H1 (cell line): ENCODE measurements around the gene PPARD. TPM values are rescaled to one million over a fixed set of nuclear protein-coding genes. Genes with fewer than 3 reads are reported as not detected.

Source experiments
- CTCF ChIA-PET: fragments of 300-600 bp; sonication (Branson Sonifier 250); formaldehyde crosslinking; loops from one replicate; lab custom pipeline; 2021; ENCODE audit not compliant: partially characterized antibody; lab: Charles Lee
- POLR2A ChIA-PET: fragments of 300-600 bp; sonication (Branson Sonifier 250); formaldehyde crosslinking; loops from one replicate; lab custom pipeline; 2021; ENCODE audit warnings: inconsistent platforms; ENCODE audit not compliant: partially characterized antibody; lab: Charles Lee
- DNase-seq, 2 experiments: peaks; one replicate each; pipeline versions ENCODE4 v3.0.0 to v3.0.0-alpha.2; 2010 to 2022; ENCODE audit warnings: low spot score in 2 of 2, low read depth in 1 of 2, mixed read lengths in 1 of 2
- FAIRE-seq: peaks from 2 replicates; lab custom pipeline; 2011; peaks lifted over from hg19 to GRCh38; lab: Jason Lieb, UNC
- H2AFZ ChIP-seq: 2 replicates; pipeline ENCODE4 v1.8.1; 2012; ENCODE audit warnings: low read length, inconsistent platforms
- H2AK5ac ChIP-seq: 2 replicates; pipeline ENCODE4 v1.6.1; 2013; ENCODE audit warnings: low read depth, low read length
- H2BK120ac ChIP-seq: replicated peaks from 2 replicates; pipeline ENCODE3; 2013; ENCODE audit warnings: low read depth, low read length, inconsistent platforms
- H2BK12ac ChIP-seq: 2 replicates; pipeline ENCODE4 v1.6.1; 2013; ENCODE audit warnings: low read depth, low read length
- H2BK15ac ChIP-seq: 2 replicates; pipeline ENCODE4 v1.6.1; 2013; ENCODE audit warnings: low read length
- H2BK20ac ChIP-seq: 2 replicates; pipeline ENCODE4 v1.6.1; 2013; ENCODE audit warnings: low read length
- H2BK5ac ChIP-seq: 2 replicates; pipeline ENCODE4 v1.6.1; 2013; ENCODE audit warnings: low read depth, low read length
- H3K14ac ChIP-seq: 2 replicates; pipeline ENCODE4 v1.6.1; 2013; ENCODE audit warnings: inconsistent platforms; ENCODE audit not compliant: insufficient read length
- H3K18ac ChIP-seq: 2 replicates; pipeline ENCODE4 v1.6.1; 2013; ENCODE audit warnings: low read length; ENCODE audit errors: extremely low read depth
- H3K23ac ChIP-seq: 2 replicates; pipeline ENCODE4 v1.6.1; 2013; ENCODE audit warnings: inconsistent platforms; ENCODE audit not compliant: insufficient read length
- H3K23me2 ChIP-seq: 2 replicates; pipeline ENCODE4 v1.6.1; 2013; ENCODE audit warnings: low read depth, low read length
- H3K27ac ChIP-seq: 2 replicates; pipeline ENCODE4 v1.6.1; 2011; ENCODE audit warnings: low read depth, low read length, inconsistent platforms
- H3K27me3 ChIP-seq, 4 experiments: replicated peaks in 1 of 4; 1 replicate in 1 of 4; 2 replicates in 3 of 4; pipeline versions ENCODE4 v1.6.1 to v1.8.1; 2011 to 2013; ENCODE audit warnings: low read length in 3 of 4, mild to moderate bottlenecking in 3 of 4, inconsistent platforms in 2 of 4, mixed read lengths in 2 of 4, moderate library complexity in 1 of 4; ENCODE audit not compliant: control insufficient read depth in 3 of 4, insufficient read depth in 3 of 4; ENCODE audit errors: extremely low read depth in 1 of 4
- H3K36me3 ChIP-seq, 4 experiments: 2 replicates each; pipeline versions ENCODE4 v1.6.1 to v1.8.1; 2011 to 2013; ENCODE audit warnings: mild to moderate bottlenecking in 4 of 4, low read length in 3 of 4, moderate library complexity in 2 of 4, control low read depth in 1 of 4, inconsistent platforms in 1 of 4; ENCODE audit not compliant: insufficient read depth in 4 of 4, control insufficient read depth in 2 of 4
- H3K4ac ChIP-seq: replicated peaks from 2 replicates; pipeline ENCODE3; 2013; ENCODE audit warnings: low read length, low read depth, mixed read lengths, inconsistent platforms; ENCODE audit not compliant: insufficient read length
- H3K4me1 ChIP-seq, 4 experiments: replicated peaks in 1 of 4; 1 replicate in 1 of 4; 2 replicates in 3 of 4; pipeline versions ENCODE4 v1.6.1 to v1.8.1; 2011 to 2013; ENCODE audit warnings: low read length in 3 of 4, inconsistent platforms in 2 of 4, mixed read lengths in 1 of 4; ENCODE audit not compliant: insufficient read depth in 4 of 4, control insufficient read depth in 3 of 4
- H3K4me2 ChIP-seq, 2 experiments: 2 replicates each; pipeline versions ENCODE4 v1.6.1 to v1.8.1; 2011 to 2013; ENCODE audit warnings: low read depth in 2 of 2, low read length in 2 of 2, control low read depth in 1 of 2, inconsistent platforms in 1 of 2, mild to moderate bottlenecking in 1 of 2; ENCODE audit not compliant: insufficient read depth in 1 of 2
- H3K4me3 ChIP-seq, 4 experiments: fragments of 200-600, 300-600 bp in 1 of 4; sonication (generic), shearing (Covaris generic), sonication (Bioruptor Twin) in 1 of 4; 2 replicates each; pipeline versions ENCODE4 v1.5.1 to v1.8.1; 2011 to 2016; ENCODE audit warnings: low read length in 4 of 4, low read depth in 3 of 4, control low read depth in 2 of 4, inconsistent platforms in 2 of 4, mild to moderate bottlenecking in 2 of 4, mixed read lengths in 1 of 4, moderate library complexity in 1 of 4; ENCODE audit not compliant: insufficient read depth in 2 of 4; ENCODE audit errors: extremely low read depth in 1 of 4
- H3K56ac ChIP-seq: replicated peaks from 2 replicates; pipeline ENCODE3; 2013; ENCODE audit warnings: low read depth, mild to moderate bottlenecking, mixed read lengths, low read length, inconsistent platforms; ENCODE audit not compliant: insufficient read length
- H3K79me1 ChIP-seq: 2 replicates; pipeline ENCODE4 v1.6.1; 2013; ENCODE audit warnings: low read depth, low read length, control low read depth
- H3K79me2 ChIP-seq, 2 experiments: 2 replicates each; pipeline versions ENCODE4 v1.6.1 to v1.8.1; 2012 to 2013; ENCODE audit warnings: low read length in 2 of 2, mild to moderate bottlenecking in 2 of 2, inconsistent platforms in 1 of 2; ENCODE audit not compliant: insufficient read depth in 2 of 2, control insufficient read depth in 1 of 2
- H3K9ac ChIP-seq, 4 experiments: replicated peaks in 1 of 4; 1 replicate in 1 of 4; 2 replicates in 3 of 4; pipeline versions ENCODE4 v1.6.1 to v1.8.1; 2011 to 2013; ENCODE audit warnings: low read depth in 3 of 4, low read length in 3 of 4, control low read depth in 2 of 4, mild to moderate bottlenecking in 2 of 4, moderate library complexity in 2 of 4, inconsistent platforms in 1 of 4; ENCODE audit errors: extremely low read depth in 1 of 4
- H3K9me3 ChIP-seq, 2 experiments: 2 replicates each; pipeline versions ENCODE4 v1.6.1 to v1.8.1; 2012 to 2013; ENCODE audit warnings: mild to moderate bottlenecking in 2 of 2, moderate library complexity in 2 of 2, control low read depth in 1 of 2, inconsistent platforms in 1 of 2, low read depth in 1 of 2, low read length in 1 of 2, mixed read lengths in 1 of 2; ENCODE audit not compliant: insufficient read depth in 2 of 2
- H4K20me1 ChIP-seq, 2 experiments: replicated peaks in 1 of 2; 2 replicates each; pipeline versions ENCODE3 to v1.8.1; 2011 to 2013; ENCODE audit warnings: inconsistent platforms in 2 of 2, low read length in 2 of 2, mild to moderate bottlenecking in 1 of 2; ENCODE audit not compliant: insufficient read depth in 2 of 2, control insufficient read depth in 1 of 2
- H4K5ac ChIP-seq: 2 replicates; pipeline ENCODE4 v1.6.1; 2013; ENCODE audit warnings: low read length, low read depth, mixed read lengths, inconsistent platforms; ENCODE audit not compliant: insufficient read length
- H4K8ac ChIP-seq: 2 replicates; pipeline ENCODE4 v1.8.0; 2013; ENCODE audit warnings: mild to moderate bottlenecking, moderate library complexity, low read length, inconsistent platforms; ENCODE audit not compliant: insufficient read depth; ENCODE audit errors: extremely low read depth
- H4K91ac ChIP-seq: replicated peaks from 2 replicates; pipeline ENCODE3; 2013; ENCODE audit warnings: low read length, mixed read lengths, inconsistent platforms; ENCODE audit not compliant: insufficient read length
- CBX8 ChIP-seq: fragments of 300-800, 300-1000 bp; sonication (generic); IDR thresholded peaks from 2 replicates; pipeline ENCODE4 v1.7.1; 2016; ENCODE audit warnings: low read depth, low read length, borderline replicate concordance
- CHD1 ChIP-seq: IDR thresholded peaks from 2 replicates; pipeline ENCODE4 v1.6.1; 2012; ENCODE audit warnings: low read depth, low read length, improper control_type of control experiment
- CTBP2 ChIP-seq: IDR thresholded peaks from 2 replicates; pipeline ENCODE4 v1.7.0; 2011; ENCODE audit warnings: borderline replicate concordance, mild to moderate bottlenecking, moderate library complexity, mixed read lengths, low read length; ENCODE audit not compliant: insufficient read depth, insufficient read length
- FOSL1 ChIP-seq: IDR thresholded peaks from 2 replicates; pipeline ENCODE4 v1.6.1; 2011; ENCODE audit warnings: mild to moderate bottlenecking, low read depth, low read length, moderate library complexity; ENCODE audit not compliant: insufficient read depth
- HDAC2 ChIP-seq, 2 experiments: fragments of 300-600 bp in 1 of 2; sonication (generic) in 1 of 2; IDR thresholded peaks; 2 replicates each; pipeline ENCODE4 v1.6.1; 2011 to 2012; ENCODE audit warnings: low read depth in 2 of 2, low read length in 2 of 2, mild to moderate bottlenecking in 2 of 2, moderate library complexity in 2 of 2, borderline replicate concordance in 1 of 2, inconsistent platforms in 1 of 2
- KDM4A ChIP-seq: IDR thresholded peaks from one replicate; pipeline ENCODE4 v1.7.1; 2012; ENCODE audit warnings: low read depth, mild to moderate bottlenecking, moderate library complexity, low read length, inconsistent platforms; ENCODE audit not compliant: severe bottlenecking
- MAFK ChIP-seq: IDR thresholded peaks from 2 replicates; pipeline ENCODE4 v1.6.1; 2012; ENCODE audit warnings: low read depth, mild to moderate bottlenecking, improper control_type of control experiment, low read length
- PHF8 ChIP-seq: fragments of 200-600 bp; sonication (generic); conservative IDR thresholded peaks from 2 replicates; pipeline ENCODE4 v1.7.1; 2012; ENCODE audit warnings: low read depth, mild to moderate bottlenecking, inconsistent platforms, low read length, moderate library complexity
- POLR2AphosphoS5 ChIP-seq: IDR thresholded peaks from 2 replicates; pipeline ENCODE4 v1.6.1; 2011; ENCODE audit warnings: low read depth, low read length
- RAD21 ChIP-seq, 2 experiments: IDR thresholded peaks in 1 of 2; conservative IDR thresholded peaks in 1 of 2; 2 replicates each; pipeline ENCODE4 v1.6.1; 2011; ENCODE audit warnings: low read depth in 2 of 2, low read length in 2 of 2, improper control_type of control experiment in 1 of 2, inconsistent platforms in 1 of 2, mild to moderate bottlenecking in 1 of 2, moderate library complexity in 1 of 2
- SAP30 ChIP-seq: fragments of 300-600 bp; sonication (generic); IDR thresholded peaks from 2 replicates; pipeline ENCODE4 v1.7.1; 2012; ENCODE audit warnings: low read length, moderate library complexity, mild to moderate bottlenecking, inconsistent platforms; ENCODE audit not compliant: insufficient read depth, insufficient replicate concordance
- ZNF274 ChIP-seq: IDR thresholded peaks from 2 replicates; pipeline ENCODE4 v1.7.0; 2012; ENCODE audit warnings: low read length, borderline replicate concordance; ENCODE audit errors: extremely low read depth
- WGBS, 2 experiments: shearing (Covaris generic) in 1 of 2; methylation state at CpG; one replicate each; pipeline versions ENCODE4 v1.1.6 to v1.1.7; 2013 to 2015; ENCODE audit warnings: low lambda C conversion rate in 2 of 2, mixed read lengths in 2 of 2, inconsistent platforms in 1 of 2, low coverage in 1 of 2, missing lambda C conversion rate in 1 of 2; ENCODE audit not compliant: insufficient replicate concordance in 2 of 2, insufficient coverage in 1 of 2, insufficient read length in 1 of 2; ENCODE audit errors: extremely low coverage in 1 of 2, missing lambda C conversion rate in 1 of 2; 5-methylcytosine and 5-hydroxymethylcytosine counted together
- polyA plus RNA-seq, 7 experiments: library from polyadenylated mRNA; depleted of rRNA in 3 of 7; stranded (reverse) in 5 of 7; unstranded in 2 of 7; fragments of >200 nt in 5 of 7; fragments of 200-250 nt in 2 of 7; gene quantifications; 1 replicate in 5 of 7; 2 replicates in 1 of 7; 4 replicates in 1 of 7; pipeline versions ENCODE4 v1.2.1 to v1.2.3, GENCODE V29; 2011 to 2013; ENCODE audit warnings: missing spikeins in 2 of 7, mixed read lengths in 2 of 7
- total RNA-seq: library from RNA; stranded (reverse); fragmentation: NEBNext Ultra II Directional; extraction: Animal tissue kit (Norgen Biotek cat#: 25700); gene quantifications from 2 replicates; pipeline ENCODE4 v1.2.1, GENCODE V29; 2021

PPARD gene
- total and polyA plus RNA-seq, 2 of the 8 experiments (the other 6 are each of a cell fraction or from before 2014, with no cell fraction given): 14.6 to 14.9 TPM

GRCh38 chr6:35448191-35448590, 105.8 kb downstream of the PPARD start:
- H3K56ac ChIP-seq: no peak overlapping the region
- no peak overlapping the region for H3K18ac ChIP-seq
- H3K14ac ChIP-seq: no peak overlapping the region
- H4K5ac ChIP-seq: no peak overlapping the region
- H4K8ac ChIP-seq: no peak overlapping the region
- no peak overlapping the region for H4K91ac ChIP-seq
- ChIA-PET POLR2A (interaction anchor here (1.2 to 12.4 kb wide), 2 partner anchors 23 to 189 kb away, joined by 3 to 197 read pairs; partner anchors contain the start of genes RPL10A and ZNF76), CTCF (interaction anchor here (0.9 to 11.0 kb wide), 30 partner anchors 8 to 184 kb away, joined by 3 to 161 read pairs (median 6); partner anchors contain the start of genes DEF6, PPARD and RPL10A)
- no peak overlapping the region for H3K4ac ChIP-seq
- peaks cover 2 to 6% (median 5%) of the 10 kb centered on the region in 4 experiments; a peak in 5 of 7 replicates for H3K4me1 ChIP-seq
- H3K79me2 ChIP-seq: no peaks in the 10 kb centered on the region
- no peaks in the 10 kb centered on the region for H3K36me3 ChIP-seq
- no peak overlapping the region for H2BK12ac ChIP-seq
- no peak overlapping the region for H2BK20ac ChIP-seq
- H2BK5ac ChIP-seq: no peak overlapping the region
- H3K9ac ChIP-seq: no peak overlapping the region
- peaks cover 8% of the 10 kb centered on the region; the same call in 1 of the 2 replicates for H3K23me2 ChIP-seq
- 70% methylated on average over 7 of the region's 7 CpGs; no CpG with 5 or more reads in 1 of the 2 experiments for WGBS, 2 experiments
- peaks cover 0 to 2% of the 10 kb centered on the region in 2 experiments for H4K20me1 ChIP-seq
- FAIRE-seq (no peak), DNase-seq (no peak)
- H3K9me3 ChIP-seq: no peaks in the 10 kb centered on the region
- no peak overlapping the region for H2BK120ac ChIP-seq
- TF ChIP-seq ZNF274: no peak
- no peak for TF ChIP-seq KDM4A
- TF ChIP-seq POLR2AphosphoS5: no peak
- no peak for TF ChIP-seq SAP30
- no peak for TF ChIP-seq CHD1
- no peak for TF ChIP-seq FOSL1
- TF ChIP-seq PHF8: no peak
- no peak for TF ChIP-seq HDAC2 (IDR thresholded peaks at IDR 0.05; ENCODE audit: borderline replicate concordance in 1 of 2, low read depth in 2 of 2, low read length in 2 of 2)
- TF ChIP-seq CBX8: no peak
- TF ChIP-seq MAFK: no peak
- TF ChIP-seq RAD21 (IDR thresholded peaks at IDR 0.05 in 1 of 2, conservative IDR thresholded peaks at IDR 0.05 in 1 of 2; ENCODE audit: low read depth in 2 of 2, low read length in 2 of 2): no peak
- no peak for TF ChIP-seq CTBP2
- H3K79me1 ChIP-seq: no peaks in the 10 kb centered on the region
- no peak overlapping the region for H2BK15ac ChIP-seq
- no peak overlapping the region for H2AK5ac ChIP-seq
- no peak overlapping the region for H3K4me2 ChIP-seq
- no peak overlapping the region for H3K23ac ChIP-seq
- no peak overlapping the region for H2AFZ ChIP-seq
- H3K27me3 ChIP-seq: no peaks in the 10 kb centered on the region
- no peak overlapping the region for H3K27ac ChIP-seq
- H3K4me3 ChIP-seq: no peak overlapping the region
